ENCODE data around the gene ENTHD1. TPM values are rescaled to one million over a fixed set of nuclear protein-coding genes. Genes with fewer than 3 reads are reported as not detected.

The ENTHD1 gene
- polyA plus RNA-seq, 4 donors, result 0.01 to 0.06 TPM; not detected in 2

- Histone ChIP-seq H3K27ac (ENCODE audit: low read depth in 1 of 3, low read length in 2 of 3) (no peak overlapping the region), H3K4me1 (ENCODE audit: control insufficient read depth in 3 of 3, insufficient read depth in 2 of 3, low read depth in 1 of 3, low read length in 2 of 3) (no peaks in the 10 kb centered on the region), H3K4me3 (ENCODE audit: low read depth in 1 of 3, low read length in 3 of 3) (no peak overlapping the region), H3K27me3 (ENCODE audit: control insufficient read depth in 3 of 3, insufficient read depth in 3 of 3, low read length in 3 of 3) (peaks cover 0 to 45% (median 4%) of the 10 kb centered on the region in 3 donors), H3K9me3 (ENCODE audit: control insufficient read depth in 2 of 2, insufficient read depth in 1 of 2, low read depth in 1 of 2, low read length in 1 of 2) (no peaks in the 10 kb centered on the region), H3K36me3 (ENCODE audit: control insufficient read depth in 3 of 3, insufficient read depth in 2 of 3, low read depth in 1 of 3, low read length in 3 of 3) (no peaks in the 10 kb centered on the region)
- DNase-seq (no peak), FAIRE-seq (no peak)
- WGBS, 3 donors, result 58 to 71% (median 67%) methylated on average over 12 to 14 of the region's 14 CpGs
Observed at GRCh38 chr22:39693943-39694500, 199.5 kb downstream of the ENTHD1 start.

Other genes with a start within 250 kb of the ENTHD1 start
- 1 to 10 TPM; 2.0 to 3.4 (median 2.6) TPM for gene GRAP2, start 7.3 kb upstream of the ENTHD1 start, polyA plus RNA-seq
- under 1 TPM in 3 of 4 donors, not detected in 1; 0.04 to 0.54 (median 0.15) TPM for gene TMA7B, start 66.6 kb upstream of the ENTHD1 start, polyA plus RNA-seq
- 10 to 100 TPM in 3 of 4 donors, 1 to 10 TPM in 1; 8.5 to 19.9 (median 14.0) TPM for gene FAM83F, start 101.2 kb upstream of the ENTHD1 start, polyA plus RNA-seq